SK-N-MC (cell line): Measurements from ENCODE around the gene STPG2.

Experiments used
- DNase-seq: peaks from one replicate; pipeline ENCODE4 v3.0.0-alpha.2; 2011; ENCODE audit warnings: low read depth, low spot score
- H3K27ac ChIP-seq: fragments of 200-600 bp; sonication (generic); 2 replicates; pipeline ENCODE4 v1.5.1; 2016; ENCODE audit warnings: mixed run types
- H3K36me3 ChIP-seq: fragments of 200-600 bp; sonication (generic); 2 replicates; pipeline ENCODE4 v1.6.1; 2017; ENCODE audit warnings: antibody characterized with exemption, low read length, mixed read lengths; ENCODE audit not compliant: insufficient read depth
- H3K4me3 ChIP-seq: fragments of 200-600 bp; sonication (generic); 2 replicates; pipeline ENCODE4 v1.5.1; 2016
- H3K9ac ChIP-seq: fragments of 200-600 bp; sonication (generic); 2 replicates; pipeline ENCODE4 v1.8.0; 2017; ENCODE audit warnings: mixed run types, mixed read lengths; ENCODE audit not compliant: insufficient read length
- H3K9me3 ChIP-seq: fragments of 200-600 bp; sonication (generic); 2 replicates; pipeline ENCODE4 v1.6.1; 2017; ENCODE audit warnings: low read depth, mild to moderate bottlenecking, antibody characterized with exemption, low read length, moderate library complexity, mixed read lengths
- EZH2 ChIP-seq: fragments of 200-600 bp; sonication (generic); IDR thresholded peaks from one replicate; pipeline ENCODE4 v1.6.1; 2017; ENCODE audit warnings: antibody characterized with exemption
- FOXP2 ChIP-seq: optimal IDR thresholded peaks from 2 replicates; pipeline ENCODE3; 2011; ENCODE audit warnings: mild to moderate bottlenecking, moderate library complexity; ENCODE audit not compliant: insufficient read depth; ENCODE audit errors: extremely low read length, control extremely low read depth
- POLR2AphosphoS5 ChIP-seq: IDR thresholded peaks from 2 replicates; pipeline ENCODE4 v1.6.1; 2012; ENCODE audit warnings: mild to moderate bottlenecking, low read depth, low read length, borderline replicate concordance

Gene STPG2

DNA sequence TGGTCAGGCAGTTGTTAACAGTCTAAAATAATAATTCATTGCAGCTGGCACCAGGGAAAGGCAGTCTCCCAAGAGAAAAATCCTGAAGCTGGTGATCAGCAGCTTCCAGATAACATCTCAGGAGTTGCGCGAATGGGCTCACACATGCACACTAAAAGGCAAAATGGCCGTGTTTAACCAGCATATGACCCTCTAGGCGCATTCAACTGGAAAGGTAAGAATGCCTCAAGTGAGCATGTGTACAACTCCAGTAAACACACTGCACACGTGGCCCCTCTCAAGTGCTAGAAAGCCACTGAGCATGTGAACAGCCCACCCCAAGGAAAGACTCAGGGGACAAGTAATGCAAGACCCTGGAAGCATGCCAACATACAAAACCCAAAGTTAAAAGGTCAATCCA is 33.1 kb downstream of the STPG2 start:
- H3K4me3 ChIP-seq, result no peak overlapping the region
- no peaks in the 10 kb centered on the region for H3K36me3 ChIP-seq
- DNase-seq, result no peak
- H3K9ac ChIP-seq, result no peak overlapping the region
- no peak overlapping the region for H3K27ac ChIP-seq
- H3K9me3 ChIP-seq, result no peaks in the 10 kb centered on the region
- TF ChIP-seq FOXP2 (no peak), EZH2 (no peak), POLR2AphosphoS5 (no peak)

DNA sequence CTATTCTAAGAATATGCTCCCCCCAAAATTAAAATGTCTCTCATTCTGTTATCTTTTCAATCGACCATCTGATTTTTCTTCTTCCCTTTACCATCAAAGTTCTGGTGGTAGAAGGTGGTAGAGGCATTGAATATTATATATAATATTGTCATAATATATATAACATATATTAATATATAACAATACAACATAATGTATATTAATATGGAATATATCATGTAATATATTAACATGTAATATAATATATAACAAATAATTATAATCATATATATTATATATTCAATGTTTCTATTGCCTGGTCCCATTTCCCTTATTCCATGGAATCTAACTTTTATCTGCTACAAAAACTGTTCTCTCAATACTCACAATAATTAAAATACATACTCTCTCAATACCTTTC is 40.6 kb downstream of the STPG2 start:
- H3K4me3 ChIP-seq, result no peak overlapping the region

DNA sequence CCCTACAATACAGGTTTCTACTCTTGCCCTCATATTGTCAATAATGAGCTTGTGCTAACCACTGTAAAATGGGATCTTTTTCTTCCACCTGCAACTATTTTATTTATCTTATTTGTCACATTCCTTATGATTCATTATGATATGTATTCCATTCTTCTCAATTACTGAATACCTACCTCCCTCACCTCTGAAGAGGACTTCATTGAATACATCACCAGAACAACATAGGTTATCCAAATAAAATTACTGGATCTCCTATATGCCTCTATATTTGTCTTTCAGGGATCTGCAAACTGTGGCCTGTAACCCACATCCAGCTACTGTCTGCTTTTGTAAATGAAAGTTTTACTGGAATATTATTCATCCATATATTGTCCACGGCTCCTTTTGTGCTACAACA is 41.3 kb downstream of the STPG2 start:
- no peak for DNase-seq
- TF ChIP-seq POLR2AphosphoS5 (no peak), FOXP2 (no peak), EZH2 (no peak)

More for the DNA sequence above, 40.6 kb downstream of the STPG2 start:
- H3K36me3 ChIP-seq, result no peaks in the 10 kb centered on the region
- no peak for DNase-seq
- no peak overlapping the region for H3K9ac ChIP-seq
- no peak overlapping the region for H3K27ac ChIP-seq
- TF ChIP-seq POLR2AphosphoS5 (no peak), EZH2 (no peak), FOXP2 (no peak)
- no peaks in the 10 kb centered on the region for H3K9me3 ChIP-seq

DNA sequence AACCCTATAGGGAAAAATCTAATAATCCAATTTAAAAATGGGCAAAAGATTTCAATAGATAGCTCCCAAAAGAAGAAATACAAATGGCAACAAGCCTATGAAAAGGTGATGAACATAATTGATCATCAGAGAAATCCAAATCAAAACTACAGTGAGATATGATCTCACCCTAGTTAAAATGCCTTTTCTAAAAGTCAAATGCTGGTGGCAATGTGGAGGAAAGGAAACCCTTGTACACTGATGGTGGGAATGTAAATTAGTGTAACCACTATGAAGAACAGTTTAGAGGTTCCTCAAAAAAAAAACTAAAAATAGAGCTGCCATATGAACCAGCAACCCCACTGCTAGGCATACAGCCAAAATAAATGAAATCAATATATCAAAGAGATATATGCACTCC is 44.5 kb downstream of the STPG2 start:
- no peaks in the 10 kb centered on the region for H3K9me3 ChIP-seq
- no peak overlapping the region for H3K4me3 ChIP-seq
- no peak for DNase-seq
- H3K9ac ChIP-seq, result no peak overlapping the region
- no peak overlapping the region for H3K27ac ChIP-seq
- H3K36me3 ChIP-seq, result no peaks in the 10 kb centered on the region
- no peak for TF ChIP-seq FOXP2
- TF ChIP-seq POLR2AphosphoS5, result no peak
- TF ChIP-seq EZH2, result no peak

More for the DNA sequence above, 41.3 kb downstream of the STPG2 start:
- no peaks in the 10 kb centered on the region for H3K9me3 ChIP-seq
- no peaks in the 10 kb centered on the region for H3K36me3 ChIP-seq
- no peak overlapping the region for H3K4me3 ChIP-seq
- no peak overlapping the region for H3K9ac ChIP-seq
- no peak overlapping the region for H3K27ac ChIP-seq

DNA sequence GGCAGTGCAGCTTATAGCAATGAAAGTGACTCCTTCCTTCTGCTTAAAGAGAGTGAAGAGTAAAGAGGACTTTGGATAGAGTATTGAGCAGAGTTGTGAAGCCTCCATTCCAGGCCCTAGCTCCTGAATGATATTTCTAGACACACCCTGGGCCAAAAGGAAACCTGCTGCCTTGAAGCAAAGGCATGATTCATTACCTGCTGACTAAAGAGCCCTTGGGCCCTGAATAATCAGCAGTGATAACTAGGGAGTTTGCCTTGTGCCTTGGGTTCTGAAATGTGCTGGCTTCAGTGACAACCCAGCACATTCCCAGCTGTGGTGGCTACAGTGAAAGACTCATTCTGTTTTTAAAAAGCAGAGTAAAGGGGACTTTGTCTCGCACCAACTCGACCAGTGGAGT is 49.2 kb downstream of the STPG2 start:
- Histone ChIP-seq H3K9me3 (no peaks in the 10 kb centered on the region), H3K36me3 (no peaks in the 10 kb centered on the region), H3K27ac (no peak overlapping the region), H3K9ac (no peak overlapping the region), H3K4me3 (no peak overlapping the region)
- TF ChIP-seq EZH2 (no peak), FOXP2 (no peak), POLR2AphosphoS5 (no peak)
- DNase-seq, result no peak

DNA sequence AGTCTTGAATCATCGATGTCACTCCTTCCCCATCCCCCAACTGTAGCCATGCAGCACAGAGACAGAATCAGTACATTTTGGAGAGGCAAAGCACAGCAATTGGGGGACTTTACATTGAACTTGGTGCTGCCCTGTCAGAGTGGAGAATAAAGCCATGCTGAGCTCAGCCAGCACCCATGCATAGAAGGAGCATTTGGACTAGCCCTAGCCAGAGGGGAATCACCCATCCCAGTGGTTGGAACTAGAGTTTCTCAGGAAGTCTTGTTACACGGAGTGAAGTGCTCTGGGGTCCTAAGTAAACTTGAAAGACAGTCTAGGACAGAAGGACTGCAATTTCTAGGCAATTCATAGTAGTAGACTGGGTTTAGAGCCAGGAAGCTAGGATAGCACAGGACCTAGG is 49.6 kb downstream of the STPG2 start:
- H3K36me3 ChIP-seq, result no peaks in the 10 kb centered on the region
- H3K9ac ChIP-seq, result no peak overlapping the region
- no peaks in the 10 kb centered on the region for H3K9me3 ChIP-seq
- TF ChIP-seq POLR2AphosphoS5 (no peak), EZH2 (no peak), FOXP2 (no peak)
- DNase-seq, result no peak
- H3K4me3 ChIP-seq, result no peak overlapping the region
- H3K27ac ChIP-seq, result no peak overlapping the region

DNA sequence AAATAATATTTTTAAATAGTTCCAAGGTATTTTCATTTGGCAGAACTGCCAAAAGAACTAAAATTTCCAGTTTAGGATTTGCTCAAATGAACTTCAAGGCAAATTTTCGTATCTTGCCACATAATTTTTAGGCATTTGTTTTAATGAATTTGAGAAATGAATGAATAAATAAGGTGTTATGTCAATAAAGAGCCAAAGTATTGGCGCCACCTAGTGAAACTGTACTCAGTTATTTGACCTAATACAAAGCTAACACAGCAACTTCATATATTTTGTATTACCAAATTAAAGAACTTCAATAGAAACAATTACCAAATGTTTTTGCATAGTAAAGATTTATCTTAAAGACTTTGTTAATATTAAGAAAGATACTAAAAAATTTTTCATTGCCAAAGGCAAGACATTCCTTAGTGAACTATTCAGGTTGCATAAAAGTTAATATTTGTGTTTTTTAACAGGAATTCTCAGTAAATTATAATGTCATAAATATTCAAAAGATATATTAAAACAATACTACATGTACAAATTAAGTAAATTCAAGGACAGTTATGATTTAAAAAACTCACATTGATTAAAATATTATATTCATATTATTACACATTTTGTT is 50.3 kb downstream of the STPG2 start:
- peak; percentile 22 for DNase-seq
- Histone ChIP-seq H3K9me3 (no peaks in the 10 kb centered on the region), H3K36me3 (no peaks in the 10 kb centered on the region), H3K4me3 (no peak overlapping the region), H3K9ac (no peak overlapping the region), H3K27ac (no peak overlapping the region)
- no peak for TF ChIP-seq POLR2AphosphoS5
- TF ChIP-seq EZH2, result no peak
- no peak for TF ChIP-seq FOXP2

DNA sequence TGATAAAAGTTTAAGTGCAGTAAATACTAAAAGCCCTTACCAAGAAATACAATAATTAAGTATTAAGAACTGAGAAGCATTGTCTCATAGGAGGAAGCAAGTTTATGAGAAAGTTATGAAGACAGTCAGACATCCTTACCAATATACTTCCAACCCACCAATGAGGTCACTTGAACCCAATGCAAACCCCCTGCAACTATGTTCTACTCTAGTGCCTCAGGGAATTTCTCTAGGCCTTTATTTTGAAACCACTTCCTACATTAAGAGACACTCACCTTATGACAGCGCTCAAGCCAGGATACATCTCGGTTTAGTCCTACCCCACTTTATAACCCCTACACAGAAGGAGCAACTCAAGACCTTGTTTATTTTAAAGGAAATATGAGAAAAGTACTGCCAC is 61.3 kb downstream of the STPG2 start:
- TF ChIP-seq EZH2, result no peak
- TF ChIP-seq FOXP2, result no peak
- no peak for TF ChIP-seq POLR2AphosphoS5
- Histone ChIP-seq H3K9ac (no peak overlapping the region), H3K9me3 (no peaks in the 10 kb centered on the region), H3K36me3 (no peaks in the 10 kb centered on the region), H3K27ac (no peak overlapping the region), H3K4me3 (no peak overlapping the region)
- no peak for DNase-seq

DNA sequence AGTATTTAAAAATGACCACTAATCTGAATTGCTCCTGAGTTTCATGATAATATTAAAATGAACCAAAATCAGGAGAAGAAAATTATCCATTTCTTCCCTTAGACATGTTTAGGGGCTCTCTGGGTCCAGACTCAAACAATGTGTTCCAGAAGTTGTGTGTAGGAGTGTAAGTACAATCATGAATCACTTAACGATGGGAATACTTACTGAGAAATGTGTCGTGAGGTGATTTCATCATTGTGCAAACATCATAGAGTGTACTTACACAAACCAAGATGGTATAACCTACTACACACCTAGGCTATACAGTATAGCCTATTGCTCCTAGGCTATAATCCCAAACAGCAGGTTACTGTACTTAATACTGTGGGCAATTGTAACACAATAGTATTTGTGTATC is 74.8 kb downstream of the STPG2 start:
- Histone ChIP-seq H3K9me3 (no peaks in the 10 kb centered on the region), H3K4me3 (no peak overlapping the region), H3K36me3 (no peaks in the 10 kb centered on the region), H3K27ac (no peak overlapping the region), H3K9ac (no peak overlapping the region)
- TF ChIP-seq EZH2, result no peak
- no peak for TF ChIP-seq FOXP2
- no peak for TF ChIP-seq POLR2AphosphoS5
- no peak for DNase-seq

DNA sequence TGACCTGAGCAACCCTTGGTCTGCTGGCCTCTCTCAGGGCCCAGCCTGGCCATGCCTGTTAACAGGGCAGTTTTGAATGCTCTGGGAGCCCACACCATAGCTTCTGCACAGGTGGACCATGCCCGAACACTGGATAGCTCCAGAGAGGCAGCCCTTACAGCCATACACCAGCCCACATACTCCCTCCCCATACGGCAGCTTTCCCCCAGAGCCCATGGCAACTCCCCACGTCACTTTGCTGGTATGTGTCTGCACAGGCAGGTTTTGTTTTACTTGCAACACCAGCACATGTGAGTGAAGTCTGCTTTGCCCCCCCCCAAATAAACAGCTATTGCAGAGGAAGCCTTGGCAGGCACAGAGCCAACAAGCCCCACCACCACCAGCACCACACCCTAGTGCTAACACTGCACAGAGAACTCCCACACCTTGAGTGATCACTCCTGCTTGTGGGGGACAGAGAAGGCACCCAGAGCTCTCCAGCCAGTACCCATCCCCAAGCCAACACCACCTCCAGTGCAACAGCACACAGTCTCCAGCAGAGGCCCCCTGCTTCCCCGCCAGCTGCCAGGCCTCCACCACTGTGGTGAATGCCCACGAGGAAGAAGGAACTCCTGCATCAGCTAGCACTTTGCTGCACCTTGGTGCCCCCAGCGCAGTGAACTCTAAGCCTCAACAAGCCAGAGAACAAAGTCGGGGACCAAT is 87.3 kb downstream of the STPG2 start:
- Histone ChIP-seq H3K9me3 (no peaks in the 10 kb centered on the region), H3K4me3 (no peak overlapping the region), H3K36me3 (no peaks in the 10 kb centered on the region), H3K27ac (no peak overlapping the region), H3K9ac (no peak overlapping the region)
- TF ChIP-seq FOXP2 (no peak), EZH2 (no peak), POLR2AphosphoS5 (no peak)
- DNase-seq, result no peak
